HCT116 (cell line): ENCODE measurements around the gene GJC1. TPM values are rescaled to one million over a fixed set of nuclear protein-coding genes. Genes with fewer than 3 reads are reported as not detected.

Source experiments
- ATAC-seq: fragments of 200-7000 bp; cut with Tn5 transposase; 2 replicates; pipeline ENCODE4 v1.9.1; 2020; ENCODE audit warnings: mild to moderate bottlenecking, moderate library complexity
- BruUV-seq: library from RNA; stranded (reverse); fragments of 400-500 nt; replicated peaks from 2 replicates; lab custom pipeline; 2021; lab: Mats Ljungman, UMichigan
- CTCF ChIA-PET: fragments of 300-600 bp; sonication (Branson Sonifier 250); formaldehyde crosslinking; loops from one replicate; lab custom pipeline; 2021; ENCODE audit warnings: antibody characterized with exemption; lab: Charles Lee
- POLR2A ChIA-PET: fragments of 300-600, 350-600 bp; sonication (Branson Sonifier 250); formaldehyde crosslinking; loops from one replicate; lab custom pipeline; 2021; ENCODE audit warnings: antibody characterized with exemption; lab: Charles Lee
- RAD21 ChIA-PET, 2 experiments: fragments of 300-600 bp; sonication (Branson Sonifier 250); formaldehyde crosslinking; loops; one replicate each; lab custom pipeline; 2023; ENCODE audit warnings: low total read pairs in 2 of 2; ENCODE audit not compliant: uncharacterized antibody in 2 of 2, unreplicated experiment in 2 of 2, low non-redundant PET in 1 of 2; lab: Charles Lee
- DNase-seq: peaks from one replicate; pipeline ENCODE4 v3.0.0-alpha.2; 2010; ENCODE audit warnings: low read depth, low spot score
- H2AFZ ChIP-seq: fragments of 200-600 bp; shearing (Covaris generic), sonication (generic); 2 replicates; pipeline ENCODE4 v1.6.1; 2017; ENCODE audit warnings: low read depth, mixed run types, mixed read lengths, antibody characterized with exemption, low read length; ENCODE audit not compliant: poor library complexity, severe bottlenecking
- H3K27ac ChIP-seq: 2 replicates; pipeline ENCODE4 v1.5.1; 2012; ENCODE audit warnings: low read depth, low read length
- H3K27me3 ChIP-seq: fragments of 200-600 bp; sonication (generic); 2 replicates; pipeline ENCODE4 v1.6.1; 2016; ENCODE audit warnings: mixed run types, low read length, mixed read lengths; ENCODE audit not compliant: insufficient read depth
- H3K36me3 ChIP-seq, 2 experiments: fragments of 200-500 bp in 1 of 2; fragments of 200-600 bp in 1 of 2; sonication (Bioruptor generic) in 1 of 2; sonication (generic) in 1 of 2; 2 replicates each; pipeline versions ENCODE4 v1.5.1 to v1.6.1; 2014 to 2016; ENCODE audit warnings: low read length in 2 of 2, inconsistent platforms in 1 of 2, mixed read lengths in 1 of 2, mixed run types in 1 of 2; ENCODE audit not compliant: insufficient read depth in 2 of 2, control insufficient read depth in 1 of 2
- H3K4me1 ChIP-seq, 2 experiments: fragments of 200-600 bp in 1 of 2; sonication (generic) in 1 of 2; 2 replicates each; pipeline versions ENCODE4 v1.5.1 to v1.6.1; 2012 to 2017; ENCODE audit warnings: low read length in 2 of 2, inconsistent platforms in 1 of 2, mild to moderate bottlenecking in 1 of 2, mixed read lengths in 1 of 2, mixed run types in 1 of 2, moderate library complexity in 1 of 2; ENCODE audit not compliant: insufficient read depth in 2 of 2, control insufficient read depth in 1 of 2
- H3K4me2 ChIP-seq: fragments of 200-600 bp; sonication (generic); 2 replicates; pipeline ENCODE4 v1.6.1; 2017; ENCODE audit warnings: mixed run types, low read length, mixed read lengths
- H3K4me3 ChIP-seq, 2 experiments: fragments of 200-600 bp in 1 of 2; sonication (generic) in 1 of 2; replicated peaks in 1 of 2; 2 replicates each; pipeline ENCODE4 v1.5.1; 2011 to 2016; ENCODE audit warnings: low read length in 2 of 2, control low read depth in 1 of 2, low read depth in 1 of 2, mild to moderate bottlenecking in 1 of 2, mixed read lengths in 1 of 2, mixed run types in 1 of 2
- H3K79me2 ChIP-seq: fragments of 200-600 bp; sonication (generic); 2 replicates; pipeline ENCODE4 v1.6.1; 2017; ENCODE audit warnings: mild to moderate bottlenecking, mixed run types, low read length, moderate library complexity, mixed read lengths; ENCODE audit not compliant: insufficient read depth
- H3K9ac ChIP-seq: fragments of 200-600 bp; sonication (generic); 2 replicates; pipeline ENCODE4 v1.6.1; 2016; ENCODE audit warnings: low read length, mixed read lengths
- H3K9me2 ChIP-seq: fragments of 200-600 bp; sonication (generic), shearing (Covaris generic); 2 replicates; pipeline ENCODE4 v1.6.1; 2017; ENCODE audit warnings: mixed run types, mild to moderate bottlenecking, moderate library complexity; ENCODE audit not compliant: insufficient read depth
- H3K9me3 ChIP-seq, 2 experiments: fragments of 200-500 bp in 1 of 2; fragments of 200-600 bp in 1 of 2; sonication (Bioruptor generic) in 1 of 2; sonication (generic) in 1 of 2; 2 replicates each; pipeline ENCODE4 v1.6.1; 2014 to 2017; ENCODE audit warnings: low read length in 2 of 2, mixed read lengths in 2 of 2, inconsistent platforms in 1 of 2, low read depth in 1 of 2, mild to moderate bottlenecking in 1 of 2, mixed run types in 1 of 2, moderate library complexity in 1 of 2; ENCODE audit not compliant: control insufficient read depth in 1 of 2, insufficient read depth in 1 of 2
- H4K20me1 ChIP-seq: fragments of 200-600 bp; sonication (generic), shearing (Covaris generic); 2 replicates; pipeline ENCODE4 v1.6.1; 2017; ENCODE audit warnings: mixed run types, mild to moderate bottlenecking, moderate library complexity; ENCODE audit not compliant: insufficient read depth
- ATF3 ChIP-seq: IDR thresholded peaks from 2 replicates; pipeline ENCODE4 v1.6.1; 2012
- CBX3 ChIP-seq: IDR thresholded peaks from 2 replicates; pipeline ENCODE4 v1.6.1; 2012; ENCODE audit warnings: low read depth
- CEBPB ChIP-seq: IDR thresholded peaks from 2 replicates; pipeline ENCODE4 v1.6.1; 2012; ENCODE audit warnings: low read depth
- CTCF ChIP-seq, 3 experiments: fragments of 200-600 bp in 1 of 3; sonication (generic) in 1 of 3; IDR thresholded peaks in 2 of 3; conservative IDR thresholded peaks in 1 of 3; 2 replicates each; pipeline ENCODE4 v1.5.1; 2012 to 2017; ENCODE audit warnings: low read depth in 2 of 3, low read length in 2 of 3, antibody characterized with exemption in 1 of 3, borderline replicate concordance in 1 of 3, control low read depth in 1 of 3, mild to moderate bottlenecking in 1 of 3, mixed read lengths in 1 of 3, mixed run types in 1 of 3, moderate library complexity in 1 of 3; ENCODE audit not compliant: insufficient read depth in 1 of 3
- ELF1 ChIP-seq: IDR thresholded peaks from 2 replicates; pipeline ENCODE4 v1.6.1; 2012; ENCODE audit warnings: low read depth, borderline replicate concordance
- EZH2 ChIP-seq: fragments of 200-600 bp; sonication (generic); IDR thresholded peaks from 2 replicates; pipeline ENCODE4 v1.6.1; 2017; ENCODE audit warnings: antibody characterized with exemption, mixed run types
- EZH2phosphoT487 ChIP-seq: fragments of 200-600 bp; IDR thresholded peaks from 2 replicates; pipeline ENCODE4 v1.6.1; 2018; ENCODE audit warnings: antibody characterized with exemption, borderline replicate concordance
- FOSL1 ChIP-seq: IDR thresholded peaks from 2 replicates; pipeline ENCODE4 v1.6.1; 2012; ENCODE audit warnings: low read depth
- JUND ChIP-seq: IDR thresholded peaks from 2 replicates; pipeline ENCODE4 v1.6.1; 2012
- MAX ChIP-seq: IDR thresholded peaks from 2 replicates; pipeline ENCODE4 v1.6.1; 2012
- RAD21 ChIP-seq: IDR thresholded peaks from 2 replicates; pipeline ENCODE4 v1.6.1; 2012; ENCODE audit warnings: low read depth, mild to moderate bottlenecking
- REST ChIP-seq: IDR thresholded peaks from 2 replicates; pipeline ENCODE4 v1.6.1; 2012; ENCODE audit warnings: low read depth
- SIN3A ChIP-seq: IDR thresholded peaks from 2 replicates; pipeline ENCODE4 v1.6.1; 2012; ENCODE audit warnings: low read depth
- TCF7L2 ChIP-seq: IDR thresholded peaks from 2 replicates; pipeline ENCODE4 v1.7.0; 2011; ENCODE audit warnings: borderline replicate concordance, inconsistent platforms; ENCODE audit not compliant: insufficient read depth, insufficient read length; ENCODE audit errors: extremely low read depth
- YY1 ChIP-seq: IDR thresholded peaks from 2 replicates; pipeline ENCODE4 v1.6.1; 2011; ENCODE audit warnings: low read length, low read depth, moderate library complexity, mild to moderate bottlenecking; ENCODE audit not compliant: insufficient replicate concordance; ENCODE audit errors: extremely low read depth
- ZBTB33 ChIP-seq: IDR thresholded peaks from 2 replicates; pipeline ENCODE4 v1.6.1; 2011; ENCODE audit warnings: mild to moderate bottlenecking, low read length, moderate library complexity; ENCODE audit not compliant: insufficient replicate concordance; ENCODE audit errors: extremely low read depth
- ZFX ChIP-seq: fragments of 450-650 bp; IDR thresholded peaks from 2 replicates; pipeline ENCODE4 v1.6.1; 2017
- ZNF274 ChIP-seq: fragments of 200-500 bp; sonication (Bioruptor generic); IDR thresholded peaks from 2 replicates; pipeline ENCODE4 v1.6.1; 2014; ENCODE audit warnings: mild to moderate bottlenecking, low read depth, low read length, inconsistent platforms
- intact Hi-C: fragments of 100-400 bp; cut with micrococcal nuclease; formaldehyde crosslinking; loops from 2 replicates; pipeline ENCODE4 v1.10.0; 2022
- total RNA-seq: library from RNA; stranded (reverse); gene quantifications from one replicate; pipeline ENCODE4 v1.2.1, GENCODE V29; 2021; ENCODE audit not compliant: unreplicated experiment

Gene GJC1
- total RNA-seq, 1 experiment from 2014 or later, result 62.4 TPM

GRCh38 chr17:44801880-44802279 is 28.2 kb downstream of the GJC1 start:
- H3K4me3 ChIP-seq, result no peak overlapping the region
- peaks cover 81% of the 10 kb centered on the region for H3K79me2 ChIP-seq
- no peak overlapping the region for H3K27ac ChIP-seq
- intact Hi-C loops, result no loop called here
- CTCF ChIA-PET, result no interaction called here
- no peak for DNase-seq
- no peaks in the 10 kb centered on the region for H3K9me3 ChIP-seq
- H3K4me1 ChIP-seq, result peaks cover 0 to 9% of the 10 kb centered on the region in 2 experiments; a peak in 1 of 4 replicates
- H3K4me2 ChIP-seq, result no peak overlapping the region
- H3K9me2 ChIP-seq, result no peaks in the 10 kb centered on the region
- POLR2A ChIA-PET, result interaction anchor here (0.8 kb wide), 1 partner anchor 19 kb away, joined by 3 read pairs; no protein-coding TSS in a partner anchor
- H2AFZ ChIP-seq, result no peak overlapping the region
- no peak; the same call in 1 of the 2 replicates for ATAC-seq
- RAD21 ChIA-PET, result no interaction called here
- no peak overlapping the region for H3K9ac ChIP-seq
- no peaks in the 10 kb centered on the region for H4K20me1 ChIP-seq
- TF ChIP-seq JUND, result no peak
- TF ChIP-seq ZNF274, result no peak
- no peak for TF ChIP-seq EZH2phosphoT487
- no peak for TF ChIP-seq ZFX
- TF ChIP-seq MAX, result no peak
- TF ChIP-seq RAD21, result no peak
- no peak for TF ChIP-seq REST
- no peak for TF ChIP-seq YY1
- no peak for TF ChIP-seq EZH2
- no peak for TF ChIP-seq SIN3A
- no peak for TF ChIP-seq CBX3
- TF ChIP-seq ATF3, result no peak
- no peak for TF ChIP-seq FOSL1
- no peak for TF ChIP-seq ELF1
- no peak for TF ChIP-seq CEBPB
- no peak for TF ChIP-seq CTCF (IDR thresholded peaks at IDR 0.05 in 2 of 3, conservative IDR thresholded peaks at IDR 0.05 in 1 of 3; ENCODE audit: borderline replicate concordance in 1 of 3, insufficient read depth in 1 of 3, low read depth in 2 of 3, low read length in 2 of 3)
- TF ChIP-seq TCF7L2, result no peak
- no peak for TF ChIP-seq ZBTB33
- peaks cover 24 to 58% of the 10 kb centered on the region in 2 experiments for H3K36me3 ChIP-seq
- no TSS peak for BruUV-seq
- H3K27me3 ChIP-seq, result no peaks in the 10 kb centered on the region
